Peyer's patch (tissue), 4 donors: Measurements from ENCODE around the gene MACROD2.

ENCODE experiments used
- CTCF ChIP-seq, 6 experiments: fragments of 450-650 bp in 4 of 6; fragments of 200-600 bp in 2 of 6; sonication (generic) in 1 of 6; IDR thresholded peaks; one replicate each; pipeline ENCODE4 v1.5.1; 2017 to 2019; ENCODE audit warnings: antibody characterized with exemption in 6 of 6, mild to moderate bottlenecking in 3 of 6, moderate library complexity in 1 of 6
- POLR2A ChIP-seq, 2 donors: fragments of 450-650 bp; IDR thresholded peaks; one replicate each; pipeline ENCODE4 v1.5.1; 2017; ENCODE audit warnings: antibody characterized with exemption in 2 of 2, mild to moderate bottlenecking in 2 of 2, moderate library complexity in 2 of 2

DNA sequence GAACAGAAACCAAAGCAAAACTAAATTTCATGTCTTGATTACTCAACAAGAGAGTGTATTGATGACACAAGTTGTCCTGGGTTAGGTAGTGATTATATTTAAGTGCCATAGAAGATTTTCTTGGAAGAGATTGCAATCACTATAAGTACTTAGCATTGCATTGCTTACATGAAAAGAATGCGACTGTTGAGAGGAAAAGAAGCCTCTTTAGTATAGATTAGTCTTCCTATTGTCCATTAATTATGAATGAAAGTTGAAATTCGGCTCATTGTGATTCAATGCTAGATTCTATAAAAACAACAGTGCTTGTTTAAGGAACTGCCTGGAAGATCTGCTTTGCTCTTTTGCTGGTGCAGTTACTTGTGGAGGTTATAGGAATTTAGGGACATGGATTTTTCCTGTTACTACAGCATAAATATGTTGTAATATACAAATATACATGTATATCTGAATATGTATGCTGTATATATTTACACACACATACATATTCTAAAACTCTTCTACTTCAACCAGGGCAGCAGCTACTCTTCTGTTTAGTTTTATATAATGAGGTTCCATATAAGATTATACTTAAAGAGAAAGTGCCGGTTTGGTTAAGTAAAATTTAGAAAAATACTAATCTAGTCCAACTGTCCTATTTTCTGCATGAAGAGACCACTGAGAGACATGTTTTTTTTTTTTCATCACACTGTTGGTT is 1781.6 kb downstream of the MACROD2 start:
- no peak for TF ChIP-seq CTCF (IDR thresholded peaks at IDR 0.05)
- no peak for TF ChIP-seq POLR2A (IDR thresholded peaks at IDR 0.05)
